Tibial nerve (tissue), 3 donors: ENCODE measurements around the gene SLBP.

Source experiments
- CTCF ChIP-seq, 5 experiments: fragments of 200-600 bp in 3 of 5; fragments of 450-650 bp in 2 of 5; sonication (generic) in 3 of 5; IDR thresholded peaks; one replicate each; pipeline ENCODE4 v1.5.1; 2016 to 2019; ENCODE audit warnings: antibody characterized with exemption in 5 of 5, mild to moderate bottlenecking in 3 of 5, moderate library complexity in 2 of 5
- POLR2A ChIP-seq, 2 donors: fragments of 450-650 bp; IDR thresholded peaks; one replicate each; pipeline ENCODE4 v1.6.1; 2017; ENCODE audit warnings: antibody characterized with exemption in 2 of 2, mild to moderate bottlenecking in 2 of 2, moderate library complexity in 2 of 2

- TF ChIP-seq CTCF (IDR thresholded peaks at IDR 0.05) (no peak), POLR2A (IDR thresholded peaks at IDR 0.05) (no peak)
Measured at GRCh38 chr4:1718095-1718850, 6.2 kb upstream of the SLBP start.
